Right lobe of liver (tissue), 6 donors: ENCODE data around the gene RALB. TPM values are rescaled to one million over a fixed set of nuclear protein-coding genes. Genes with fewer than 3 reads are reported as not detected.

ENCODE experiments used
- ATAC-seq, 4 donors: fragments of 200-7000 bp; cut with Tn5 transposase; one replicate each; pipeline ENCODE4 v1.9.1; 2020; ENCODE audit warnings: mild to moderate bottlenecking in 4 of 4, moderate library complexity in 4 of 4
- DNase-seq, 3 donors: peaks; one replicate each; pipeline ENCODE4 v3.0.0-alpha.2; 2020
- H3K27ac ChIP-seq, 3 donors: fragments of 200-600 bp; one replicate each; pipeline ENCODE4 v1.8.0; 2022
- H3K27me3 ChIP-seq, 2 donors: fragments of 200-600 bp; one replicate each; pipeline ENCODE4 v1.8.0; 2022
- H3K36me3 ChIP-seq, 4 donors: fragments of 200-600 bp; sonication (generic) in 1 of 4; one replicate each; pipeline versions ENCODE4 v1.5.1 to v1.8.0; 2017 to 2022; ENCODE audit warnings: control low read depth in 1 of 4
- H3K4me1 ChIP-seq, 4 donors: fragments of 200-600 bp; sonication (generic) in 1 of 4; one replicate each; pipeline versions ENCODE4 v1.5.1 to v1.8.0; 2017 to 2022; ENCODE audit warnings: control low read depth in 1 of 4
- H3K4me3 ChIP-seq, 3 donors: fragments of 200-600 bp; one replicate each; pipeline ENCODE4 v1.8.0; 2022
- H3K9me3 ChIP-seq, 4 donors: fragments of 200-600 bp; sonication (generic) in 1 of 4; one replicate each; pipeline versions ENCODE4 v1.5.1 to v1.8.0; 2017 to 2022; ENCODE audit warnings: control low read depth in 1 of 4
- CTCF ChIP-seq, 4 donors: fragments of 200-600 bp in 3 of 4; fragments of 450-650 bp in 1 of 4; IDR thresholded peaks; one replicate each; pipeline versions ENCODE4 v1.5.1 to v1.8.0; 2016 to 2022; ENCODE audit warnings: antibody characterized with exemption in 4 of 4, mild to moderate bottlenecking in 2 of 4
- POLR2A ChIP-seq: fragments of 450-650 bp; IDR thresholded peaks from one replicate; pipeline ENCODE4 v1.6.1; 2017; ENCODE audit warnings: antibody characterized with exemption, mild to moderate bottlenecking
- WGBS: methylation state at CpG from one replicate; pipeline ENCODE4 v1.1.6; 2018; ENCODE audit warnings: low coverage, low lambda C conversion rate; ENCODE audit not compliant: insufficient coverage; ENCODE audit errors: missing lambda C conversion rate; 5-methylcytosine and 5-hydroxymethylcytosine counted together
- intact Hi-C, 2 donors: fragments of 100-400 bp; cut with DNase I; formaldehyde crosslinking; loops; one replicate each; pipeline versions ENCODE4 v1.11.2 to v1.14.1; 2022
- total RNA-seq, 6 experiments: library from RNA; depleted of rRNA in 2 of 6; stranded (reverse); fragments of >200 nt in 2 of 6; fragmentation: NEBNext Ultra II Directional in 3 of 6; extraction: Animal tissue kit (Norgen Biotek cat#: 25700) in 3 of 6; gene quantifications; one replicate each; pipeline versions ENCODE4 v1.1.0 to v1.2.4, GENCODE V29; 2016 to 2023
- donor health status: DM: no; HTN: yes; CAD: no.
- donor health status: DM: no; HTN: no; CAD: no.
- donor health status: DM: no; HTN: no; CAD: no.
- donor health status: DM: no; HTN: yes; CAD: no.
- donor health status: DM: no; HTN: yes; CAD: no.

RALB gene
- total RNA-seq, 6 experiments from 2014 or later = 14.5 to 26.8 (median 18.6) TPM

GRCh38 chr2:120251880-120252224, 800 bp upstream of the RALB start:
- intact Hi-C loops = no loop called here
- no peak for TF ChIP-seq CTCF (IDR thresholded peaks at IDR 0.05)
- H3K9me3 ChIP-seq = no peaks in the 10 kb centered on the region
- no peaks in the 10 kb centered on the region for H3K4me1 ChIP-seq
- H3K27me3 ChIP-seq = no peaks in the 10 kb centered on the region
- H3K27ac ChIP-seq = peak overlapping the region; percentile 7 to 41 (median 16)
- no peak for DNase-seq
- no peaks in the 10 kb centered on the region for H3K36me3 ChIP-seq
- ATAC-seq = peak in 1 of 4 donors; percentile 1
- peak overlapping the region; percentile 75 to 88 (median 76) for H3K4me3 ChIP-seq
- 10% methylated on average over 6 of the region's 6 CpGs for WGBS

- ATAC-seq (peak; percentile 64 to 68 (median 64)), DNase-seq (peak; percentile 87 to 91 (median 88))
- 0% methylated on average over 6 of the region's 60 CpGs for WGBS
- peaks cover 0 to 7% (median 0%) of the 10 kb centered on the region in 4 donors for H3K4me1 ChIP-seq
- intact Hi-C loops = no loop called here
- no peaks in the 10 kb centered on the region for H3K36me3 ChIP-seq
- H3K27me3 ChIP-seq = no peaks in the 10 kb centered on the region
- TF ChIP-seq CTCF (IDR thresholded peaks at IDR 0.05) (peak in 3 of 4 donors; percentile 20 to 39 (median 32)), POLR2A (peak; percentile 38)
- H3K4me3 ChIP-seq = peak overlapping the region; percentile 75 to 88 (median 76)
- H3K9me3 ChIP-seq = no peaks in the 10 kb centered on the region
- peak overlapping the region; percentile 63 to 88 (median 88) for H3K27ac ChIP-seq
Observed at GRCh38 chr2:120253021-120253882, 600 bp downstream of the RALB start.

GRCh38 chr2:120254178-120254577, 1.5 kb downstream of the RALB start:
- Histone ChIP-seq H3K9me3 (no peaks in the 10 kb centered on the region), H3K36me3 (no peaks in the 10 kb centered on the region), H3K4me3 (peak overlapping the region in 2 of 3 donors; percentile 75 to 88), H3K27ac (peak overlapping the region in 1 of 3 donors; percentile 88), H3K27me3 (no peaks in the 10 kb centered on the region), H3K4me1 (peaks cover 0 to 7% (median 0%) of the 10 kb centered on the region in 4 donors)
- no peak for ATAC-seq
- DNase-seq = no peak
- intact Hi-C loops = no loop called here
- 40% methylated on average over 3 of the region's 8 CpGs for WGBS
- TF ChIP-seq POLR2A (no peak), CTCF (IDR thresholded peaks at IDR 0.05) (no peak)

- Histone ChIP-seq H3K4me1 (peaks cover 0 to 7% (median 0%) of the 10 kb centered on the region in 4 donors), H3K9me3 (no peaks in the 10 kb centered on the region), H3K36me3 (no peaks in the 10 kb centered on the region), H3K4me3 (no peak overlapping the region), H3K27me3 (no peaks in the 10 kb centered on the region), H3K27ac (no peak overlapping the region)
- DNase-seq (no peak), ATAC-seq (no peak)
- 73% methylated on average over 6 of the region's 6 CpGs for WGBS
- TF ChIP-seq CTCF (IDR thresholded peaks at IDR 0.05) (no peak), POLR2A (no peak)
- intact Hi-C loops = no loop called here
Observed at GRCh38 chr2:120255071-120255470, 2.4 kb downstream of the RALB start.
